Calu3 (cell line): ENCODE measurements around the gene ARMCX1. TPM values are rescaled to one million over a fixed set of nuclear protein-coding genes. Genes with fewer than 3 reads are reported as not detected.
"Not testable (repeated sequence)": the region's sequence is repeated elsewhere in the genome, so short reads cannot be mapped to it uniquely, and the experiment has no call there.

Experiments
- Bru-seq: library from RNA; stranded (reverse); fragments of 400-500 nt; gene quantifications from one replicate; lab custom pipeline; 2021; lab: Mats Ljungman, UMichigan
- BruChase-seq, 2 experiments: library from RNA; stranded (reverse); fragments of 400-500 nt; gene quantifications; one replicate each; lab custom pipeline; 2021; lab: Mats Ljungman, UMichigan
- BruUV-seq: library from RNA; stranded (reverse); fragments of 400-500 nt; replicated peaks from 2 replicates; lab custom pipeline; 2021; lab: Mats Ljungman, UMichigan
- CTCF ChIA-PET: fragments of 300-600 bp; sonication (Branson Sonifier 250); formaldehyde crosslinking; loops from one replicate; lab custom pipeline; 2022; ENCODE audit warnings: antibody characterized with exemption; lab: Charles Lee
- DNase-seq: peaks from one replicate; pipeline ENCODE4 v3.0.0; 2022
- H3K27ac Mint-ChIP-seq: one replicate; pipeline ENCODE4 v1.8.0; 2022; ENCODE audit warnings: mixed read lengths; ENCODE audit not compliant: unreplicated experiment
- H3K27me3 Mint-ChIP-seq: one replicate; pipeline ENCODE4 v1.8.0; 2022; ENCODE audit warnings: mixed read lengths; ENCODE audit not compliant: unreplicated experiment
- H3K36me3 Mint-ChIP-seq: one replicate; pipeline ENCODE4 v1.8.0; 2022; ENCODE audit warnings: mild to moderate bottlenecking, moderate library complexity, mixed read lengths; ENCODE audit not compliant: insufficient read depth, unreplicated experiment
- H3K4me1 Mint-ChIP-seq: one replicate; pipeline ENCODE4 v1.8.0; 2022; ENCODE audit warnings: mild to moderate bottlenecking, low read depth, mixed read lengths; ENCODE audit not compliant: unreplicated experiment
- H3K4me3 Mint-ChIP-seq: one replicate; pipeline ENCODE4 v1.8.0; 2022; ENCODE audit warnings: mild to moderate bottlenecking, low read depth, moderate library complexity, mixed read lengths; ENCODE audit not compliant: unreplicated experiment
- H3K9me3 Mint-ChIP-seq: one replicate; pipeline ENCODE4 v1.8.0; 2022; ENCODE audit warnings: low read depth, mixed read lengths; ENCODE audit not compliant: unreplicated experiment
- intact Hi-C: fragments of 100-400 bp; cut with micrococcal nuclease; formaldehyde crosslinking; loops from one replicate; pipeline ENCODE4 v1.10.0; 2022; ENCODE audit not compliant: unreplicated experiment
- long read RNA-seq: library from polyadenylated mRNA; stranded (forward); transcript quantifications from one replicate; pipeline ENCODE4 v2.0.0, GENCODE V29; 2022
- total RNA-seq: library from RNA; stranded (reverse); gene quantifications from 2 replicates; pipeline ENCODE4 v1.2.3, GENCODE V29; 2022
- TF ChIP-seq, protein P1 (sequence below): fragments of 200-600 bp; IDR thresholded peaks from one replicate; pipeline ENCODE4 v1.8.0; 2022; ENCODE audit warnings: antibody characterized with exemption; ENCODE audit not compliant: unreplicated experiment

ARMCX1 gene
- total RNA-seq: 0.92 and 1.1 TPM in 2 replicates
- percentile 25 among the genes with signal in this experiment for Bru-seq, nascent RNA
- percentile 47 among the genes with signal in this experiment for BruChase-seq, experiment 1, labeled RNA remaining after a 6-hour chase
- percentile 34 among the genes with signal in this experiment for BruChase-seq, experiment 2, labeled RNA remaining after a 2-hour chase
- long read RNA-seq, partial matches to known transcripts: 0 of 2 reads
- long read RNA-seq, other reads (novel, unspliced or antisense): 1 of 2 reads

DNA sequence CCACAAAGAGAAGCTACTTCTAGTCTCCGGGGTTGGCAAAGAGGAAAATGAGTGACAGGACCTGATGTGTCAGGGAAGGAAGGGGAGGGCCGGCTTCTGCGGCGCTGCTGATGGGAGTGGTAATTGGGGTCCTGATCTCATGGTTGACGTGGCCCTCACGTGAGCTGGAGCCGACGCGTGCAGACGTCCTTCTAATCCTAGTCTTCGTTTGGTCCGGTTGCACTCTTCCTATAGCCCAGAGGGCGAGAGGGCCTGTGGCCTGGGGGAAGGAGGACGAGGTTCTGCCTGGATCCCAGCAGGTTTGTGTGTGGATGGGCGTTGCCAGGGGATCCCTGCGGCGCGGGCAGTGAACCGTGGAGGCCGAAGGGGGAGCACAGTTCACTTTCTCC is at the start of gene ARMCX1:
TSS of gene ARMCX1 (plus strand) at position 186 of the 389 bp plus-strand sequence. CDS start 2,384 bp downstream, outside the sequence.
- Mint-ChIP-seq H3K36me3 (peaks cover 8% of the 10 kb centered on the region), H3K27ac (no peak within 1 kb of the TSS), H3K4me1 (peaks cover 8% of the 10 kb centered on the region), H3K9me3 (no peaks in the 10 kb centered on the region), H3K4me3 (peak within 1 kb of the TSS; percentile 71), H3K27me3 (no peaks in the 10 kb centered on the region)
- intact Hi-C loops: no loop called here
- no TSS peak for BruUV-seq
- peak; percentile 6 for DNase-seq
- CTCF ChIA-PET: no interaction called here
- TF ChIP-seq, protein P1, sequence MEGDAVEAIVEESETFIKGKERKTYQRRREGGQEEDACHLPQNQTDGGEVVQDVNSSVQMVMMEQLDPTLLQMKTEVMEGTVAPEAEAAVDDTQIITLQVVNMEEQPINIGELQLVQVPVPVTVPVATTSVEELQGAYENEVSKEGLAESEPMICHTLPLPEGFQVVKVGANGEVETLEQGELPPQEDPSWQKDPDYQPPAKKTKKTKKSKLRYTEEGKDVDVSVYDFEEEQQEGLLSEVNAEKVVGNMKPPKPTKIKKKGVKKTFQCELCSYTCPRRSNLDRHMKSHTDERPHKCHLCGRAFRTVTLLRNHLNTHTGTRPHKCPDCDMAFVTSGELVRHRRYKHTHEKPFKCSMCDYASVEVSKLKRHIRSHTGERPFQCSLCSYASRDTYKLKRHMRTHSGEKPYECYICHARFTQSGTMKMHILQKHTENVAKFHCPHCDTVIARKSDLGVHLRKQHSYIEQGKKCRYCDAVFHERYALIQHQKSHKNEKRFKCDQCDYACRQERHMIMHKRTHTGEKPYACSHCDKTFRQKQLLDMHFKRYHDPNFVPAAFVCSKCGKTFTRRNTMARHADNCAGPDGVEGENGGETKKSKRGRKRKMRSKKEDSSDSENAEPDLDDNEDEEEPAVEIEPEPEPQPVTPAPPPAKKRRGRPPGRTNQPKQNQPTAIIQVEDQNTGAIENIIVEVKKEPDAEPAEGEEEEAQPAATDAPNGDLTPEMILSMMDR: no peak

DNA sequence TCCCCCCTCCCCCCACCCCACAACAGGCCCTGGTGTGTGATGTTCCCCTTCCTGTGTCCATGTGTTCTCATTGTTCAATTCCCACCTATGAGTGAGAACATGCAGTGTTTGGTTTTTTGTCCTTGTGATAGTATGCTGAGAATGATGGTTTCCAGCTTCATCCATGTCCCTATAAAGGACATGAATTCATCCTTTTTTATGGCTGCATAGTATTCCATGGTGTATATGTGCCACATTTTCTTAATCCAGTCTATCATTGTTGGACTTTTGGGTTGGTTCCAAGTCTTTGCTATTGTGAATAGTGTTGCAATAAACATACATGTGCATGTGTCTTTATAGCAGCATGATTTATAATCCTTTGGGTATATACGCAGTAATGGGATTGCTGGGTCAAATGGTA is 47.4 kb upstream of the ARMCX1 start:
- BruUV-seq, H3K4me3 Mint-ChIP-seq, intact Hi-C loops, CTCF ChIA-PET, H3K36me3 Mint-ChIP-seq, H3K27ac Mint-ChIP-seq, H3K4me1 Mint-ChIP-seq, H3K27me3 Mint-ChIP-seq, DNase-seq, H3K9me3 Mint-ChIP-seq: not testable (repeated sequence)

DNA sequence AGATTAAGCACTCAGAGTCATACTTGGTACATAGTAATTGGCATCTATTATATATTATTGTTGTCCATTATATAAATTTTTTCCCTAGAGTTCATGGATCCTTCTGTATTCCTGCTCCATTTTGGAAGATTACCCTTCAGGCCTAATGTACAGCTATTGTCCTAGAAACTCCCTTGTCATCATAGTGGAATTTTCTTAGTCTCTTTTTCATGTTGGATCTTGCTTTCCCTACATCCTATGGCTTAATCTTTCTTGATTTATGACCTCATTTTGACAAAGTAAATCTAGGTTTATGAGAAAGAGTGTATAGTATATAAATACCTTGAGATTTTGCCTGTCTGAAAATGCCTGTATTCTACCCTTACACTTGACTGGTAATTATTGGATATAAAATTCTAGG is 43.0 kb upstream of the ARMCX1 start:
- no TSS peak for BruUV-seq

DNA sequence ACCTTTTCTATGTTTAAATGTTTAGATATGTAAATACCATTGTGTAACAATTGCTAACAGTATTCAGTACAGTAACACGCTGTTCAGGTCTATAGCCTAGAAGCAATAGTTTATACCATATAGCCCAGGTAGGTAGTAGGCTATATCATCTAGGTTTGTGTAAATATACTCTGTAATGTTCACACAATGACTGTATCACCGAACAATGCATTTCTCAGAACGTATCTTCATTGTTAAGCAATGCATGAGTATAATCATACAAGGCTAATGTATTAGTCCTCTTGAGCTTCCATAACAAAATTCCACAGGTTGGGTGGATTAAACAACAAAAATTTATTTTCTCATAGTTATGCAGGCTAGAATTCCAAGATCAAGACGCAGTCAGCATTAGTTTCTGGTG is 42.4 kb upstream of the ARMCX1 start:
- CTCF ChIA-PET: no interaction called here
- Mint-ChIP-seq H3K4me1 (no peaks in the 10 kb centered on the region), H3K36me3 (no peaks in the 10 kb centered on the region), H3K4me3 (no peak overlapping the region), H3K9me3 (no peaks in the 10 kb centered on the region), H3K27me3 (no peaks in the 10 kb centered on the region), H3K27ac (no peak overlapping the region)
- no peak for DNase-seq
- intact Hi-C loops: no loop called here
- no TSS peak for BruUV-seq
- TF ChIP-seq, protein P1: no peak

More for the DNA sequence above, 43.0 kb upstream of the ARMCX1 start:
- no peaks in the 10 kb centered on the region for H3K27me3 Mint-ChIP-seq
- intact Hi-C loops: no loop called here
- no peaks in the 10 kb centered on the region for H3K36me3 Mint-ChIP-seq
- no peak overlapping the region for H3K27ac Mint-ChIP-seq
- no peak for DNase-seq
- TF ChIP-seq, protein P1: no peak
- H3K4me1 Mint-ChIP-seq: no peaks in the 10 kb centered on the region
- CTCF ChIA-PET: no interaction called here
- H3K9me3 Mint-ChIP-seq: no peaks in the 10 kb centered on the region
- no peak overlapping the region for H3K4me3 Mint-ChIP-seq

DNA sequence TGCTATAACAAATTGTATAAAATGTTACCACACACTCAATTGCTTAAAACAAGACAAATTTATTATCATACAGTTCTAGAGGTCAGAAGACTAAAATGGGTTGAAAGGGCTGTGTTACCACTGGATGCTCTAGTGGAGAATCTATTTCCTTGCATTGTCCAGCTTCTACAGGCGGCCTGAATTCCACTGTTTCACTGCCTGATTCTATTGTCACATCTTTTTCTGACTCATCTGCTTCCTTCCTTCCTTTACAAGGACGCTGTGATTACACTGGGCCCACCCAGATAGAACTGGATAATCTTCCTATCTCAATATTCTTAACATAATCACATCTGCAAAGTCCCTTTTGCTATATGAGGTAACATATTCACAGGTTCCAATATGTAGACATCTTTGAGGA is 19.4 kb upstream of the ARMCX1 start:
- Mint-ChIP-seq H3K36me3 (no peaks in the 10 kb centered on the region), H3K9me3 (peaks cover 2% of the 10 kb centered on the region), H3K4me3 (no peak overlapping the region), H3K4me1 (no peaks in the 10 kb centered on the region), H3K27ac (no peak overlapping the region), H3K27me3 (no peaks in the 10 kb centered on the region)
- TF ChIP-seq, protein P1: no peak
- no TSS peak for BruUV-seq
- intact Hi-C loops: no loop called here
- no peak for DNase-seq
- CTCF ChIA-PET: no interaction called here
